Left cardiac atrium (tissue), 4 donors: Measurements from ENCODE around the gene CLSTN2. TPM values are rescaled to one million over a fixed set of nuclear protein-coding genes. Genes with fewer than 3 reads are reported as not detected.
A peak's percentile ranks its signal among the peaks of the same experiment; 100 is the strongest.

Experiments
- ATAC-seq, 2 donors: fragments of 200-7000 bp; cut with Tn5 transposase; one replicate each; pipeline ENCODE4 v1.9.1; 2020; ENCODE audit warnings: mild to moderate bottlenecking in 2 of 2, moderate library complexity in 2 of 2
- DNase-seq: peaks from one replicate; pipeline ENCODE4 v3.0.0-alpha.2; 2020
- intact Hi-C, 2 donors: fragments of 100-400 bp; cut with DNase I; formaldehyde crosslinking; loops; one replicate each; pipeline versions ENCODE4 v1.14.1 to v1.15.1; 2022 to 2023
- total RNA-seq, 2 donors: library from RNA; stranded (reverse); fragmentation: NEBNext Ultra II Directional; extraction: Animal tissue kit (Norgen Biotek cat#: 25700); gene quantifications; one replicate each; pipeline ENCODE4 v1.2.1, GENCODE V29; 2021
- donor health status: DM: no; HTN: yes; CAD: no.
- donor health status: DM: no; HTN: yes; CAD: no; lungs with severe emphysema.
- donor health status: DM: yes; HTN: yes; CAD: no.
- donor health status: Dilated cardiomyopathy.

The CLSTN2 gene
- total RNA-seq, 2 donors from 2014 or later, result 22.9 to 26.6 TPM

DNA sequence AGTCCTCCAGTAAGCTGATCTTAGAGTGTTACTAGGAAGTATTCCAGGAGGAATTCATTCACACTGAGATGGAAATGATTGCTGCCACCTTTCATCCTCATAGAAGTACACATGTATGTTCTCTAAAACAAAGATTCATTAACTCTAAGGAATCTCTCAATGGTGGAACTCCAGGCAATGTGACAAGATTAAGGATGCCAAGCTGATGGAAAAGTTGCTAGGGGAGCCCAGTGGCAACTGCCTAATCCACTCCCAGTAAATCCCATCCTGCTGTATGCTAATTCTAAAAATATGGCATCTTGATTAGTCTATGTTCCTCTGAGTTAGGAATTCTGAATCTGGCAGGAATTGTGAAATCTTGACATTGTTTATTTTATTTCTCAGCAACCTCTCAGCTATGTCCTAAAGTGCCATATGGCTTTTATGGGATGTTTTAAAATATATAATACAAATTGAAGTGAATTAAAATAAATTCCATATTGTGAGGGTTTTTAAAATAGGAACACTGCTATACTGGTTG, 532.9 kb downstream of the CLSTN2 start:
- no peak for DNase-seq
- no peak for ATAC-seq
- intact Hi-C loops, result no loop called here

DNA sequence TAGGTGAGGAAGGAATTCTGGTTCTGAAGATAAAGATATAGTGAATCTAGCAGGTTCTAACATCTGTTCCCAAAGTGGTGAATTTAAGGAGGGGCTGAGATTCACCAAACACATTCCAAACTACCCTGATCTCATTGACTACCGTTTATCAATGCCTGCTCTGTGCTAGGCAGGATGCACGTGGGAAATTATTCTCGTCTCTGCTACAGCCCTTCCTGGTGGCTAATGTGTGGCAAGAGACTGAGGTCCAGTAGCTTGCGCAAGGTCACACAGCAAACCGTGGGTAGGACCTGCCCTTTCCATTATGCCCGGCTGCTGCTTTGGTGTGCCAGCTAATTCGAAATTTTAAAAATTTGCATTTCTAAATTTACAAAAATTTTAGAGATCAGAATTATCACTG, 533.4 kb downstream of the CLSTN2 start:
- intact Hi-C loops, result no loop called here
- no peak for ATAC-seq

DNA sequence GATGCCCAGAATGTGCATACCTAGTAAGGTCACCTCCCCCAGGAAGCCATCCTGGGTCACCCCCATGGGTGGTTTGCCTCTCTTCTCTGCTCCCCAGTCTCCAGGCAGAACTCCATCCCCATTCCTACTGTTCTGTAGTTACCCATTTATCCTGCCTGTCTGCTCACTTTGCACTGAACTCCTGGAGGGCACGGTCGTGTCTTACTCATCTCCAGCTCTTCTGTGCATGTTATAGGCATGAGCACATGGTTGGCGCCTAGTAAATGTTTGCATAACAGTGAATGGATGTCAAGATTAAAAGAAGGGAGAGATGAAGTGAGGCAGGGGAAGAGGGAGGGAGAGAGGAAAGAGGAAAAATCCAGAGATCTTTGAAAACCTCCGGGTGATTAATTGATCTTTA, 534.5 kb downstream of the CLSTN2 start:
- ATAC-seq, result peak in 1 of 2 donors; percentile 74
- intact Hi-C loops, result no loop called here
- no peak for DNase-seq

More for the DNA sequence above, 533.4 kb downstream of the CLSTN2 start:
- DNase-seq, result no peak

DNA sequence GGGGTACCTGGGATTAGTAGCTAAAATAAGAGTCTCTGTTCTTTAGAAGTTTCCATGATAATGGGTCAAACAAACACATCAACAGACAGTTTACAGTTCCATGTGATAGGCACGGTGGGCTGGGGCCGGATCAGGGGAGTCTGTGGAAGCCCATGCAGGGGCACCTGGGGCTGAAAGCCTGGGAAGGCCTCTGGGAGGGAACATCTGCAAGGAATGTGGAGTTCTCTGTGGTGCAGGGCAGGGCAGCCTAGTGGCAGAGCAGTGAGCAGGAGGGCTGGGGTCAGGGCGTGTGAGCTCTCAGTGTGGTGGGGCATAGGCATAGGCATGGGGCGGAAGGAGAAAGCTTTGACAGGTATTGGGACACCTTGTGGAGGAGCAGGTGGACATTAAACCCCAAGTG, 535.2 kb downstream of the CLSTN2 start:
- DNase-seq, result no peak
- no peak for ATAC-seq
- intact Hi-C loops, result no loop called here

DNA sequence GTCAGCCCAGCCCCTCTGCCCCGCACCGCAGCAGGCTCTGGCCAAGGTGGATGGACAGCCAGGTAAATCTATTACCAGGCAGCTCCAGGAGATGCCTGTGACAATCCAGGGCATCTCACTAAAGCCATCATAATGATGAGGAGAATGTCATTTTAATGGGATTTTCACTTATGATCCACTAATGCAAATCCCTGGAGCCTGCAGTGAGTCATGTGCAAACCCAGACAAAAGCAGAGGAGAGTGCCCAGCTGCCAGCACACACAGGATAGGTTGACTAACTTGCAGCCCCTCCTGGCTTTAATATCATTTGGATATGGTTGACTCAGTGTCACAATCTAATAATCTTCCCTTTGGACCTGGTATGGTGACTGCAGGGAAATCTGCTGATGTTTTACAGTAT, 536.0 kb downstream of the CLSTN2 start:
- ATAC-seq (no peak), DNase-seq (no peak)
- intact Hi-C loops, result no loop called here

DNA sequence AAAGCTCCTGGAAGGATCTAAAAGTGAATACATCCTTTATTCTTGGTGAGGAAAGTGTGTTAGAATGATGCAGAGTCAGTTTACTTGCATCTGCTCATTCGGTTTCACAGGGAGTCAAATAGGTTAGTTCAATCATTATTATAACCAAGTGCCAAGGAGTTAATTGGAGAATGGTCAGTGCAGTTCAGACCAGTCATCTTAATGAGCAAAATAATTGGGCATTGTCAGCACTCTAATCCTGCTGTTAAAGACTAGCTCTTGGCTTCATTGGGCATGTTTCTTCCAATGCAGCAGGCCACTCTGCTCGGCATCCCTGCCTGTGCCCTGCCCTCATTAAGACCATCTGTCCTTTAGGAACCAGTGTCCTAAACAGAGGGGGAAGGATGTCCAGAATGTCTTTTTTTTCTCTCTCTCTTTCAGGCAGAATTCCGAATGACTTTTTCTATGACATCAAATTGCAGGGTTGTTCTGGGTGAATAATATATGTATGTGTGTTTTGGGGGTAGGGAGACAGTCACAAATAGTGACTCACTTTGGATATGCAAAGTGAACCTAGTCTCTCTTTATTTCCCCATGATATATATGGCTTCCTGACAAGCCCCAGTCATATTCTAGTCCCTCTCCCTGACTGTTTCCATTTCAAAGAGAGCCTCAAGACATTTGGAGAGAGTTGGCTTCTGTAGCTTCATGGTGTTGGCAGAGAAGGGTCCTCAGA, 537.5 kb downstream of the CLSTN2 start:
- intact Hi-C loops, result no loop called here
- DNase-seq (no peak), ATAC-seq (no peak)

DNA sequence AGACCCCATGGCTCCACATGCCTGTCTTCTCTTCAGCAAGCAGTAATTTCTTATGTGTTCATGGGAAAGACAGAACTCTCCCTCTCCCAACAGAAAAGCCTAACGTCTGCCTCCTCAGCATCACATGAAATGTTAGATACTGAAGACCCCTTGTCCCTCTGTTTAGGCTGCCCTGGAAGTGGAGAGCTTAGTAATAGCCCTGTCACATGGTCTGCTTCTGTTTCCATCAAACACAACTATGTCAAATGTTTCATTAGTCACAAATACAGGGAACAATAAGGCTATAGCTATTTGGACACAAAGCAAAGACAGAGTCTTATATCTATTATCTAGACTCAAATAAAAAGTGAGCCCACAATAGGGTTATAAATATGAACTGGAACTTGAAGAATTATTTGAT, 552.6 kb downstream of the CLSTN2 start:
- intact Hi-C loops, result no loop called here
- ATAC-seq (no peak), DNase-seq (no peak)

DNA sequence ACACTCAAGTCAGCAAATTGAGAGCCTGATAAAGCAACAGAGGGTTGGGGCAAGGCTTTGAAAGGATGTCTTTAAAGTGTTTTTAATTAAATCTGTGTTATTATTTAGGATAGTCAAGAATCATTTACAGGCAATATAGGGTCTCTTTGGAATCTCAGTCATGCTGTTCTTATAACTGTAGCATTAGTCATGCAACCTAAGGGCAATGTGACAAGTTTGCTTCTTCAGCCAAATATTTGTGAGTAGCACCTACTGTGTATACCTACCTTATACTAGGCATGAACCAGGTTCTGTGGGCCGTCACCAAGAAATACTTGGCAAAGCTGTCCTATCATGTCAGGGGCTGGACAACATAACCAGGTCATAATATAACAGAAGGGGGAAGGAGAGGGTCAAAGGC, 558.3 kb downstream of the CLSTN2 start:
- ATAC-seq, result no peak
- intact Hi-C loops, result no loop called here
- DNase-seq, result no peak

DNA sequence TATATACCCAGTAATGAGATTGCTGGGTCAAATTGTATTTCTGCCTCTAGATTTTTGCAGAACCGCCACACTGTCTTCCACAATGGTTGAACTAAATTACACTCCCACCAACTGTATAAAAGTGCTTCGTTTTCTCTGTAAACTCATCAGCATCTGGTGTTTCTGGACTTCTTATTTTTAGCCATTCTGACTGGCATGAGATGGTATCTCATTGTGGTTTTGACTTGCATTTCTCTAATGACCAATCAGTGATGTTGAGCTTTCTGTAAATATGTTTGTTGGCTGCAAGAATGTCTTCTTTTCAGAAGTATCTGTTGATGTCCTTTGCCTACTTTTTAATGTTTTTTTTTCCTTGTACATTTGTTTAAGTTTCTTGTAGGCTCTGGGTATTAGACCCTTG, 560.0 kb downstream of the CLSTN2 start:
- ATAC-seq (no peak), DNase-seq (no peak)
- intact Hi-C loops, result no loop called here

DNA sequence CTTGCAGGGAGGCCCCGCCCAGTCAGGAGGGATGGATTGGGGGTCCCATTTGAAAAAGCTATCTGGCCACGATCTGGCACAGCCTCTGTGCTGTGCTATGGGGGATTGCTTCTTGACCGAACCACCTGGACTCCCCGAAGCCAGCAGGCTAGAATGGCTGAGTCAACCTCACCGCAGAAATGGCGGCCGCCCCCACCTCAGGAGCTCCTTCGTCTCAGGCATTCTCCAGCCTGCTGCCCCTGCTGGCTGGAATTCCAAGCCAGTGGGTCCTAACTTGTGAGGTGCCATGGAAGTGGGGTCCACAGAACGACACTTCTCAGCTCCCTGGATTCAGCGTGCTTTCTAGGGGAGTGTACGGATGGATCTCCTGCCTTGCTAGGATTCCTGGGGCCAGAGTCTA, 562.3 kb downstream of the CLSTN2 start:
- intact Hi-C loops, result no loop called here
- ATAC-seq (no peak), DNase-seq (no peak)

DNA sequence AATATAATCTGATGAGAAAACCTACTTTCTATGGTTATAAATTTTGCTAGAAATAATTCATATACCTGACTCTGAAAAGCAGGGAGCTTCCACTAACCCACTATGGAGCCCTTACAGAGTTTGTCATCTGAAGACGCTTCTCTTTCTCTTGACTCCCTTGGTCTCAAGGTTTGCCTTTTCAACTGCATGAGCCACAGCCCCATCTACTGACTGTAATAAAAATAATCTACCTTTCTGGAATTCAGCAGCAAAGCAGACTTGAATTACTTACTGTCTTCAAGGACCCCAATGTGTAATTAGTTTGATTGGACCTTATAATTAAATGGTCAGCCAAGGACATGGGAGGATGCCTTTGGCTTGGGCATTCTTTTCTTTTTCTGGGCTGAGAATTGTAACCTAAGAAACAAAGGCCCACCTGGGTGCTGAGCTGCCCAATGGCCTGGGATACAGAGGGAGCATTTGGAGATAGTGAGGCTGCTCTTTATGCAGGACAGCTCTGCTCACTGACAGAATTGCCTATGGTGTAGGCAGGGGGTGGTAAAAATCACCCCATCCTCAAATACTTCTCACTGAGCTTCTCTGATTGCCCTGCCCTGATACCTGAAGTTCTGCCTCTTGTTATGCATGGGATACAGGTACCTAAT, 564.3 kb downstream of the CLSTN2 start:
- DNase-seq, result no peak
- intact Hi-C loops, result loop anchor here in 1 of 2 donors (2.0 kb wide), 1 partner anchor 516 kb away; no protein-coding TSS in a partner anchor
- peak in 1 of 2 donors; percentile 44 for ATAC-seq

DNA sequence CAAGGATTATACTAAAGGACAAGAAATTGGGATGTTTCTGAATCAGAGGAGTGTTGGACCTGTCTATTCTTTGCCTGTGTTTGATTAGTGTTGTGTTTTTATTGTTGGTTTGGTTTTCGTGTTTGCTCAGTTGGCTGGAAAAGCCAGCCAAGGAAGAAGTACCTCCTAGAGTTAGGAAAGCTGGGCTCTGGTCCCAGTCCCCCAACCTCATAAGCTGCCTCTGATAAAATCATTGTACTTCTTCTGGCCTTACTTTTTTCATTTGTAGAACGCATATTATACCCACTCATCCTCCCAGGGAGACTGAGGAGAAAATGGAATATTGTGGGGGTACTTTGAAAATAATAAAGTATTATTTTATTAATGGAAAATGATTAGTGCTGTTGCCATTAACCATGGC, 565.5 kb downstream of the CLSTN2 start:
- intact Hi-C loops, result no loop called here

DNA sequence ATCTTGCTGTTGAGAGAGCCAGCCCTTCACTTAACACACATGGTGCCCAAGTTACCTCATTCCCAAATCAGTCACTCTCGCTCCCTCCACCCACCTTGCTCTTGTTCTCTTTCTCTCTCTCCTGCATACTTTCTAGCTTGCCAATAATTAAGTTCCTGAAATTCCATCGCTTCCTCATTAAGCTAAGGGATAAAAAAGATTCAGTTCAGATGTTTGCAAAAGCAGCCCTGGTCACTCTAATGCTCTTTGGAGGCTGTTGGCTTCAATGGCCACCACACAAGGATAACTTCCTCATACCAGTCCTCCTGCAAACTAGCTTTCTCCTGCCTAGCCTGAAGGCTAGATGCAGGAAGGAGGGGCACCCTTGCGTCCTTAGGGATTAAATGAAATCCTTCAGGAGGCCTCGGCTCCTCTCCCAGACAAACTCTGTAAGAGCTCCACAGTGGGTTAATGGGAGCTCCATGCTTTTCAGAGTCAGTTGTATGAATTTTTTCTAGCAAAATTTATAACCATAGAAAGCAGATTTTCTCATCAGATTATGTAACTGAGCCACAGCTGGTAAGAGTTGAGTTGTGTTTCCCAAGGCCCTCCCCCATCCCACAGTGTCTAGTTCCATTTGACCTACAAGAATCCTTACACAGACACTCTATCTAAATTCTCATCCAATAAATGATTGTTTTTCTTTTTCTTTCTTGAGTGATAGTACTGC, 566.2 kb downstream of the CLSTN2 start:
- ATAC-seq (no peak), DNase-seq (no peak)
- intact Hi-C loops, result no loop called here

More for the DNA sequence above, 565.5 kb downstream of the CLSTN2 start:
- no peak for DNase-seq
- no peak for ATAC-seq

DNA sequence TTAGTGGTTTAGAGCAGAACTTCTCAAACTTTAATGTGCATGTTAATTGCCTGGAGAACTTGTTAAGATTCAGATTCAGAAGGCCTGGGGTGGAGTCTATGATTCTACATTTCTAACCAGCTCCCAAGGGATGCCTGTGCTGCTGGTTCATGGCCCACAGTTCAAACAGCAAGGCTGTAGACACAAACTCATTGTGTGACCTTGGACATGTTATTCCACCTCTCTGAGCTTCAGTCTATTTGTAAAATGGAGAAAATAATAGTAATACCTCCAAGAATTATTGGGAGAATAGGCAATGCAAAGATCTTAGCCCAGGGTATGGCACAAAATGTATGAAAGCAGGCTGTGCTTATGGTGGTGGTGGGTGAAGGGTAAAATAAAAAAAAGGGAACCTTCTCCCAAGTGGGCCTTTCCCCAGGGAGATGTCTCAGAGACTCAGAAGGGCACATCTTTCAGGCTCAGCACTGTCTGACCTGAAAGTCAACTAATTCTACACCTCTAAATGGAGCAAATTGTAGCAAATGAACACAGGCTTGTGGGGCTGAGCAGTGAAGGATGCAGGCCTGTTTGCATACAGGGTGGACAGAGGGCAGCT, 566.9 kb downstream of the CLSTN2 start:
- intact Hi-C loops, result no loop called here
- DNase-seq (no peak), ATAC-seq (no peak)

DNA sequence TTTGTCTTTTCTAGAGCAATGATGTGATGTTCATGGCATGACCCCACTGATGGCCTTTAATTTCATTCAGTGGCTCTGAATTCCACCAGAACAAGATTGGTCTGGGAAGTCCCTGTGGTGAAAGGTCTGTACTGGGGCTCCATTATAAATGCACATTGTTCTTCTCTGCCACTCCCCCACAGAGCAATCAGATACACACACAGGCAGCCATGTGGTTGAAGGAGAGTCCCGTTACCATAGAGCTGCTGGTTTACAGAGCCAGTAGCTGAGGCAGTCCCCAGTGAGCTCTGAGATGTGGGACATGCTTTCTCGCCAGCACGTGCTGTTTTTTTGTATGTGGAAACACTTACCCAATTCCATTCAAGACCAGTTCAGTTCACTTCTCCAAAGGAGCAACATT, 570.2 kb downstream of the CLSTN2 start:
- intact Hi-C loops, result no loop called here
- no peak for DNase-seq
- ATAC-seq, result peak; percentile 67

DNA sequence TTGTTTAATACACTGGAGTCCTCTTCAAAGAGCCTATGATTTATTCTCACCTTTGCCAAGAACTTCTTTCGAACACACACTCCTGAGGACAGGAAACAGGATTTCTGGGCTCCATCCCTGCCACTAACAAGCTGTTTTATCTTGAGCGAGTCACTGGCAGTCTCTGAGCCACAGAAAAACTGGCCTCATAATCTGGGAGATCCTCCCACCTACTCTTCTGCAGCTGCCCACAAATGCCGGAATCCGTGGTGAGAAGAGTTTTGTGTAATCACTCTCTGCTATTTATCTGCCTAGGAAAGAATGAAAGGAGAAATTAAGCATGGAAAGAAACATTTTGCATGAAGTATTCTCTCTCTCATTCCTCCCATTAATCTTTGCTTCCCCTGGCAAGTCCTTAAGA, 570.9 kb downstream of the CLSTN2 start:
- peak in 1 of 2 donors; percentile 39 for ATAC-seq
- DNase-seq, result no peak
- intact Hi-C loops, result no loop called here

DNA sequence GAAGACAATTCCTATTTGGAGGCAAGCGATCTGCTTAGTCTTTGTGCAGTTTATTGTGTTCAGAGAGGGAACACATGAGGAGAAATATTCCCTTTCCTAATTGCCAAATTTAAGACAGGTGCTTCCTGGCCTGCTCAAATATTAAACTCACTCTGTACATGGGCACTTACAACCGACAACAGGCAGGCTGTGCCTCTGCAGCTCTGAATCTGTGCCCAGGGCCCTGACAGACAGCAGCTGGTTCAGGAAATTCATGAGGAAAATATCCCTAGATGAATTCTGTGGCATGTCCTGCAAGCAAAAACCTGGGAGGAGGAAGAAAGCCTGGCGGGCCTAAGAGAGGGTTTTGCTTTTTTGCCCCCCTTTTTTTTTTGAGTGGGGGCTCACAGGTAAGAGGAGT, 573.6 kb downstream of the CLSTN2 start:
- DNase-seq, result no peak
- no peak for ATAC-seq

DNA sequence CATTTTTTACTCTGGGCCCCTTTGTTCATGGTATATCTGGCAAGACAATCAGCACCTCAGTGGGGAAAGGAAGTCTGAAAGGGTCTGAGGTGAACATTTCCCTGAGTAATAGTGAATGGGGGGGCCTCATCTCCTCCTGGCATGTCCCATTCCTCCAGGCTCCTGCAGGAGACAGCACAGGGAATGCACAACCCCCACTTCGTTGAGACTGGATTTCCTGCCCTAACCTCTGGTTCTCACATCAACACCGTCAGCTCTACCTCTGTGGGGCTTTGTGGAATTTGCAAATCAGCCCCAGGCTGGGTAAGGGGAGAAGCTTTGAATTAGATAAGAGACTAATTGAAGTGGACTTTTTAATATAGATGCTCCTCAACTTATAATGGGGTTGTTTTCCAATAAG, 574.5 kb downstream of the CLSTN2 start:
- ATAC-seq (no peak), DNase-seq (no peak)
- intact Hi-C loops, result no loop called here

More for the DNA sequence above, 573.6 kb downstream of the CLSTN2 start:
- intact Hi-C loops, result no loop called here

DNA sequence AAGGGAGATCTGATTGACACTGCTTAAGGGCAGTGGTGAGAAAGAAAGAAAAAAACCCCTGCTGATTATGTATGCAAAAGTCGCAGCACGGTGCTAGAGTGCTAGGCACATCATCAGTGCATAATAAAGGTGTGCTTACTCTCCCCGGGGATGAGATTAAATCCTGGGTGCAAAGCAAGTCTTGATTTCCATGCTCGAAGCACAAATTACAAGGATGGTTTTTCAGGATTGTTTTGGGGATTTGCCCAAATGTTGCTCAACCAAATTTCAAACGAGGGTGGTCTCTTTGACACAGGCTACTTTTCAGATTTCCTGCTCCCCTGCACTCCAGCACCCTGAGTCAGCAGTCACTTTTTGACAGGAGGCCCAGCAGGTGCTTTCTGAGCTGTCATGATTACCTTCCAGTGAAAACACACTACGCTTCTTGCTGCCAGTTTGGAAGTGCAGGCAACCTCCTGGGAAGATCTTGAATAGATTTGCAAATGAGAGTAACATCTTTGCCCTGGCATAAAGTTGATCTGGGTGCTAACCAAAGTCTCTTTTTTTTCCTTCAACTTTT, 575.4 kb downstream of the CLSTN2 start:
- DNase-seq (no peak), ATAC-seq (no peak)
- intact Hi-C loops, result no loop called here
